HepG2 (cell line): ENCODE data around the gene TMEM185B. TPM values are rescaled to one million over a fixed set of nuclear protein-coding genes. Genes with fewer than 3 reads are reported as not detected.

Source experiments
- ATAC-seq: fragments of 200-7000 bp; cut with Tn5 transposase; 3 replicates; pipeline ENCODE4 v1.9.1; 2020; ENCODE audit warnings: mild to moderate bottlenecking, moderate library complexity
- BruUV-seq: library from RNA; stranded (reverse); fragments of 400-500 nt; replicated peaks from 2 replicates; lab custom pipeline; 2021; lab: Mats Ljungman, UMichigan
- CTCF ChIA-PET: fragments of 300-600 bp; formaldehyde crosslinking; extraction: SDS; loops from one replicate; lab custom pipeline; 2021; ENCODE audit warnings: low total read pairs, inconsistent platforms, low intra/inter-chr PET ratio; lab: Yijun Ruan, JAX
- POLR2A ChIA-PET: fragments of 350-600 bp; sonication (Branson Sonifier 250); formaldehyde crosslinking; loops from one replicate; lab custom pipeline; 2020; ENCODE audit warnings: antibody characterized with exemption, inconsistent platforms; lab: Yijun Ruan, JAX
- DNase-seq: peaks from one replicate; pipeline ENCODE4 v3.0.0-alpha.2; 2015; ENCODE audit warnings: low spot score
- FAIRE-seq: peaks from 3 replicates; lab custom pipeline; 2011; peaks lifted over from hg19 to GRCh38; lab: Jason Lieb, UNC
- H2AFZ ChIP-seq: one replicate; pipeline ENCODE4 v1.6.1; 2011; ENCODE audit warnings: low read length, inconsistent platforms
- H3K27ac ChIP-seq: fragments of 300-600 bp; 3 replicates; pipeline ENCODE4 v1.8.0; 2011; ENCODE audit warnings: mixed run types, mild to moderate bottlenecking, mixed read lengths, low read length, inconsistent platforms; ENCODE audit not compliant: insufficient read depth; ENCODE audit errors: extremely low read length
- H3K27me3 ChIP-seq, 2 experiments: fragments of 200-600 bp in 1 of 2; 2 replicates in 1 of 2; 3 replicates in 1 of 2; pipeline versions ENCODE4 v1.6.0 to v1.8.0; 2011; ENCODE audit warnings: low read length in 2 of 2, mild to moderate bottlenecking in 2 of 2, moderate library complexity in 2 of 2, inconsistent platforms in 1 of 2; ENCODE audit not compliant: insufficient read depth in 2 of 2, control insufficient read depth in 1 of 2
- H3K36me3 ChIP-seq, 2 experiments: fragments of 200-600 bp in 1 of 2; replicated peaks in 1 of 2; 2 replicates in 1 of 2; 3 replicates in 1 of 2; pipeline versions ENCODE4 v1.5.1 to v1.8.0; 2011; ENCODE audit warnings: low read length in 2 of 2, inconsistent platforms in 1 of 2; ENCODE audit not compliant: insufficient read depth in 2 of 2, control insufficient read depth in 1 of 2
- H3K4me1 ChIP-seq: 2 replicates; pipeline ENCODE4 v1.5.1; 2012; ENCODE audit warnings: low read length, inconsistent platforms; ENCODE audit not compliant: insufficient read depth
- H3K4me2 ChIP-seq: 2 replicates; pipeline ENCODE4 v1.6.0; 2011; ENCODE audit warnings: low read depth, low read length, inconsistent platforms
- H3K4me3 ChIP-seq, 3 experiments: fragments of 200-600 bp in 1 of 3; sonication (generic), shearing (Covaris generic) in 1 of 3; replicated peaks in 1 of 3; 2 replicates each; pipeline ENCODE4 v1.5.1; 2011 to 2016; ENCODE audit warnings: low read length in 3 of 3, inconsistent platforms in 2 of 3, low read depth in 2 of 3, mild to moderate bottlenecking in 2 of 3, control low read depth in 1 of 3, mixed read lengths in 1 of 3; ENCODE audit not compliant: insufficient read depth in 1 of 3
- H3K79me2 ChIP-seq: one replicate; pipeline ENCODE4 v1.6.1; 2011; ENCODE audit warnings: low read length, inconsistent platforms; ENCODE audit not compliant: insufficient read depth
- H3K9ac ChIP-seq: 2 replicates; pipeline ENCODE4 v1.6.0; 2011; ENCODE audit warnings: mild to moderate bottlenecking, low read depth, low read length, inconsistent platforms; ENCODE audit not compliant: insufficient read depth
- H3K9me3 ChIP-seq: 2 replicates; pipeline ENCODE4 v1.5.1; 2012; ENCODE audit warnings: mild to moderate bottlenecking, low read length
- H4K20me1 ChIP-seq: 2 replicates; pipeline ENCODE4 v1.6.0; 2011; ENCODE audit warnings: inconsistent platforms, mild to moderate bottlenecking, low read length, moderate library complexity; ENCODE audit not compliant: insufficient read depth
- ADNP ChIP-seq: sonication (generic); formaldehyde crosslinking; IDR thresholded peaks from 2 replicates; pipeline ENCODE4 v1.4.0; 2020; ENCODE audit warnings: missing genetic modification reagents
- KDM4B ChIP-seq: sonication (generic); formaldehyde crosslinking; IDR thresholded peaks from 2 replicates; pipeline ENCODE4 v1.4.0; 2020; ENCODE audit warnings: missing genetic modification reagents
- TCF7 ChIP-seq: sonication (generic); IDR thresholded peaks from 2 replicates; pipeline ENCODE4 v1.6.1; 2016; ENCODE audit warnings: antibody characterized with exemption, low read depth
- TERF1 ChIP-seq: sonication (generic); formaldehyde crosslinking; IDR thresholded peaks from 2 replicates; pipeline ENCODE4 v1.8.0; 2022; ENCODE audit warnings: mild to moderate bottlenecking, missing genetic modification reagents, moderate library complexity
- ZFP82 ChIP-seq: sonication (generic); formaldehyde crosslinking; IDR thresholded peaks from 2 replicates; pipeline ENCODE4 v1.5.1; 2020; ENCODE audit warnings: mild to moderate bottlenecking, missing genetic modification reagents, borderline replicate concordance
- ZNF382 ChIP-seq: sonication (generic); formaldehyde crosslinking; IDR thresholded peaks from 2 replicates; pipeline ENCODE4 v1.5.0; 2020; ENCODE audit warnings: missing genetic modification reagents, mild to moderate bottlenecking, borderline replicate concordance
- ZNF703 ChIP-seq: sonication (generic); formaldehyde crosslinking; IDR thresholded peaks from 2 replicates; pipeline ENCODE4 v1.5.1; 2020; ENCODE audit warnings: missing genetic modification reagents, mild to moderate bottlenecking, moderate library complexity, borderline replicate concordance
- ZXDC ChIP-seq: sonication (generic); formaldehyde crosslinking; IDR thresholded peaks from 2 replicates; pipeline ENCODE4 v1.5.0; 2020; ENCODE audit warnings: mild to moderate bottlenecking, missing genetic modification reagents
- WGBS: methylation state at CpG from one replicate; pipeline ENCODE4 v1.1.6; 2017; ENCODE audit warnings: low lambda C conversion rate; 5-methylcytosine and 5-hydroxymethylcytosine counted together
- in situ Hi-C: cut with HindIII; loops from 2 replicates; pipeline ENCODE4 v1.10.0; 2017; ENCODE audit warnings: low pct_unique_long_range_greater_than_20kb; ENCODE audit not compliant: extremely low pct_ligation_motif_present
- intact Hi-C: fragments of 100-400 bp; cut with micrococcal nuclease; formaldehyde crosslinking; loops from one replicate; pipeline ENCODE4 v1.10.0; 2022; ENCODE audit not compliant: unreplicated experiment
- polyA plus RNA-seq, 8 experiments: library from polyadenylated mRNA; depleted of rRNA in 3 of 8; stranded (reverse) in 7 of 8; unstranded in 1 of 8; fragments of >200 nt; fragmentation: Illumina TruSeq in 4 of 8; extraction: Trizol in 4 of 8; gene quantifications; 2 replicates each; pipeline versions ENCODE4 v1.2.1 to v1.2.3, GENCODE V29; 2011 to 2016; ENCODE audit warnings: low read depth in 4 of 8, missing spikeins in 1 of 8, mixed read lengths in 1 of 8; ENCODE audit not compliant: insufficient read depth in 1 of 8
- total RNA-seq, 5 experiments: library from RNA; depleted of rRNA; stranded (reverse); fragments of >200 nt; fragmentation: Illumina TruSeq; extraction: Trizol; gene quantifications; 2 replicates each; pipeline ENCODE4 v1.2.3, GENCODE V29; 2016; ENCODE audit warnings: low read depth in 1 of 5

The TMEM185B gene
- total and polyA plus RNA-seq, 2 of the 13 experiments (the other 11 are each of a cell fraction or from before 2014, with no cell fraction given), result 5.6 to 7.0 TPM

GRCh38 chr2:120204945-120205670, 18.1 kb downstream of the TMEM185B start:
- TF ChIP-seq ZXDC (no peak), ZNF382 (CRISPR knock-in tag) (no peak), ZNF703 (no peak), TERF1 (CRISPR knock-in tag) (no peak), ADNP (CRISPR knock-in tag) (no peak), TCF7 (no peak), ZFP82 (no peak), KDM4B (no peak)
- H3K27me3 ChIP-seq, result peaks cover 2 to 26% of the 10 kb centered on the region in 2 experiments; a peak in 3 of 5 replicates
- FAIRE-seq (no peak), DNase-seq (no peak), ATAC-seq (no peak)
- POLR2A ChIA-PET, result no interaction called here
- in situ Hi-C loops, result loop anchor here (10.0 kb wide), 1 partner anchor 110 kb away; no protein-coding TSS in a partner anchor
- intact Hi-C loops, result no loop called here
- H3K9ac ChIP-seq, result no peak overlapping the region
- peaks cover 25% of the 10 kb centered on the region for H3K4me1 ChIP-seq
- no peaks in the 10 kb centered on the region for H3K9me3 ChIP-seq
- H3K79me2 ChIP-seq, result no peaks in the 10 kb centered on the region
- no peak overlapping the region for H2AFZ ChIP-seq
- H3K4me3 ChIP-seq, result no peak overlapping the region
- BruUV-seq, result no TSS peak
- H3K36me3 ChIP-seq, result no peaks in the 10 kb centered on the region
- no peak overlapping the region for H3K27ac ChIP-seq
- H4K20me1 ChIP-seq, result no peaks in the 10 kb centered on the region
- no peak overlapping the region for H3K4me2 ChIP-seq
- WGBS, result 36% methylated on average over 9 of the region's 12 CpGs
- CTCF ChIA-PET, result no interaction called here
